ENCODE data around the gene TFAP2E. TPM values are rescaled to one million over a fixed set of nuclear protein-coding genes. Genes with fewer than 3 reads are reported as not detected.

The TFAP2E gene
- total RNA-seq, 4 donors from 2014 or later = not detected

- Histone ChIP-seq H3K4me3 (no peak overlapping the region), H3K27ac (no peak overlapping the region), H3K27me3 (no peaks in the 10 kb centered on the region), H3K36me3 (no peaks in the 10 kb centered on the region), H3K9me3 (no peaks in the 10 kb centered on the region), H3K4me1 (peaks cover 54 to 81% of the 10 kb centered on the region in 2 donors)
- DNase-seq = no peak
- TF ChIP-seq, protein P1, sequence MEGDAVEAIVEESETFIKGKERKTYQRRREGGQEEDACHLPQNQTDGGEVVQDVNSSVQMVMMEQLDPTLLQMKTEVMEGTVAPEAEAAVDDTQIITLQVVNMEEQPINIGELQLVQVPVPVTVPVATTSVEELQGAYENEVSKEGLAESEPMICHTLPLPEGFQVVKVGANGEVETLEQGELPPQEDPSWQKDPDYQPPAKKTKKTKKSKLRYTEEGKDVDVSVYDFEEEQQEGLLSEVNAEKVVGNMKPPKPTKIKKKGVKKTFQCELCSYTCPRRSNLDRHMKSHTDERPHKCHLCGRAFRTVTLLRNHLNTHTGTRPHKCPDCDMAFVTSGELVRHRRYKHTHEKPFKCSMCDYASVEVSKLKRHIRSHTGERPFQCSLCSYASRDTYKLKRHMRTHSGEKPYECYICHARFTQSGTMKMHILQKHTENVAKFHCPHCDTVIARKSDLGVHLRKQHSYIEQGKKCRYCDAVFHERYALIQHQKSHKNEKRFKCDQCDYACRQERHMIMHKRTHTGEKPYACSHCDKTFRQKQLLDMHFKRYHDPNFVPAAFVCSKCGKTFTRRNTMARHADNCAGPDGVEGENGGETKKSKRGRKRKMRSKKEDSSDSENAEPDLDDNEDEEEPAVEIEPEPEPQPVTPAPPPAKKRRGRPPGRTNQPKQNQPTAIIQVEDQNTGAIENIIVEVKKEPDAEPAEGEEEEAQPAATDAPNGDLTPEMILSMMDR (IDR thresholded peaks at IDR 0.05 in 4 of 5, conservative IDR thresholded peaks at IDR 0.05 in 1 of 5) = no peak
- TF ChIP-seq POLR2A (IDR thresholded peaks at IDR 0.05) = no peak
- intact Hi-C loops (cut with DNase I; ENCODE audit: low total_unique reads) (no loop called here), in situ Hi-C loops (cut with MboI; ENCODE audit: low sequenced_read_pairs in 4 of 4) (no loop called here)
- ATAC-seq = no peak
Observed at GRCh38 chr1:35537806-35538205, 35.3 kb upstream of the TFAP2E start.

- H3K27ac ChIP-seq = peak overlapping the region in 3 of 4 donors; percentile 30 to 49 (median 41)
- H3K36me3 ChIP-seq = no peaks in the 10 kb centered on the region
- intact Hi-C loops (cut with DNase I; ENCODE audit: low total_unique reads) (no loop called here), in situ Hi-C loops (cut with MboI; ENCODE audit: low sequenced_read_pairs in 4 of 4) (no loop called here)
- H3K4me1 ChIP-seq = peaks cover 55 to 75% of the 10 kb centered on the region in 2 donors
- no peaks in the 10 kb centered on the region for H3K9me3 ChIP-seq
- no peak overlapping the region for H3K4me3 ChIP-seq
- TF ChIP-seq POLR2A (IDR thresholded peaks at IDR 0.05) = no peak
- TF ChIP-seq, protein P1 (IDR thresholded peaks at IDR 0.05 in 4 of 5, conservative IDR thresholded peaks at IDR 0.05 in 1 of 5) = no peak
- ATAC-seq = peak in 1 of 2 donors; percentile 27
- no peaks in the 10 kb centered on the region for H3K27me3 ChIP-seq
- no peak for DNase-seq
Observed at GRCh38 chr1:35539073-35539823, 33.9 kb upstream of the TFAP2E start.

DNA sequence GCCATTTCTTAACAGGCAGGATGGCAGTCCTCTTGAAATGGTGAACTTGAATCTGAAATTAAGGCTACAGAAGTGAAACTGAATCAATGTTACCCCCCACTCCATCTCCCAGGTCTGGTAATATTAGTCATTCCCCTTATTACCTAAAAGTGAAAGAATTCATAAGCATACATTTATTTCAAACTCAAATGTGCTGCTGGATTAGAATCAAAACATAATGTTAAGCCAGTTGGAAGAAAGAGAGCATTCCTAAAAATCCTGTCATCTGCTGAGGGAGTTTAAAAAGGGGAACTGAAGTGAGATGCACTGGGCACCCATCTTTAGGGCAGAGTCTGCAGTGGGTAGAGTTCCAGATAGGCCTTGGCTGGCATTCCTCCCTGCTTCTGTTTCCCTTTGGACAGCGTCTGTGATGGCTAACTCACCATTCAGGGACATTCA is 33.3 kb upstream of the TFAP2E start:
- H3K4me1 ChIP-seq = peaks cover 58 to 77% of the 10 kb centered on the region in 2 donors
- H3K36me3 ChIP-seq = no peaks in the 10 kb centered on the region
- no peaks in the 10 kb centered on the region for H3K27me3 ChIP-seq
- no peaks in the 10 kb centered on the region for H3K9me3 ChIP-seq
- DNase-seq (no peak), ATAC-seq (no peak)
- peak overlapping the region in 1 of 4 donors; percentile 49 for H3K27ac ChIP-seq
- TF ChIP-seq, protein P1 (IDR thresholded peaks at IDR 0.05 in 4 of 5, conservative IDR thresholded peaks at IDR 0.05 in 1 of 5) = no peak
- TF ChIP-seq POLR2A (IDR thresholded peaks at IDR 0.05) = no peak
- no peak overlapping the region for H3K4me3 ChIP-seq
- in situ Hi-C loops (cut with MboI; ENCODE audit: low sequenced_read_pairs in 4 of 4) = no loop called here
- intact Hi-C loops (cut with DNase I; ENCODE audit: low total_unique reads) = no loop called here

DNA sequence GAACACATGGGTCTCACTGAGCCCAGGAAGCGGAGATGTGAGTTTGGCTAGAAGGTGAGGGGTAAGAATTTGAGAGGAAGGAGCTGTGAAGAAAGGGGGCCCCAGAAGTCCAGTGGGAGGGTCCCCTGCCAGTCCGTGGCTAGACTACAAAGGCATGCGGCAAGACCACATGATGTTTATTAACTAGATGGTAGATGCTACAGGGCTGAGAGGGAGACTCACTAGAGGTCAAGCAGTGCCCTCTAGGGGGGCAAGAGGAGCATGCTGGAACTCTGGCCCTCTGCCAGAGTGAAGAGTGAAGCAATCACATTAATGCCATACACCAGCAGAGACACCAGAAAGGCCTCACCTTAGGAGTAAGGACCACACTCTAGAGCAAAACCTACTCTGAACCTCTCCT is 28.1 kb upstream of the TFAP2E start:
- H3K9me3 ChIP-seq = no peaks in the 10 kb centered on the region
- H3K4me1 ChIP-seq = peaks cover 31 to 38% of the 10 kb centered on the region in 2 donors
- in situ Hi-C loops (cut with MboI; ENCODE audit: low sequenced_read_pairs in 4 of 4) = no loop called here
- no peaks in the 10 kb centered on the region for H3K36me3 ChIP-seq
- peak overlapping the region in 2 of 4 donors; percentile 13 to 27 for H3K27ac ChIP-seq
- no peak overlapping the region for H3K4me3 ChIP-seq
- H3K27me3 ChIP-seq = no peaks in the 10 kb centered on the region
- peak; percentile 81 to 93 for ATAC-seq
- peak in 1 of 2 donors; percentile 67 for DNase-seq
- no peak for TF ChIP-seq POLR2A (IDR thresholded peaks at IDR 0.05)
- TF ChIP-seq, protein P1 (IDR thresholded peaks at IDR 0.05 in 4 of 5, conservative IDR thresholded peaks at IDR 0.05 in 1 of 5) = peak in 4 of 5 experiments; percentile 9 to 49 (median 30)
- intact Hi-C loops (cut with DNase I; ENCODE audit: low total_unique reads) = loop anchor here (1.0 kb wide), 1 partner anchor 94 kb away; no protein-coding TSS in a partner anchor

Data from gastrocnemius medialis (tissue), 4 donors.